Stimulated activated CD8-positive, alpha-beta memory T cell treated with anti-CD3 and anti-CD28 coated beads, Interleukin-7, amount 100 ng/mL, for 1 hour (primary cell): ENCODE results near the gene MYO16.

Experiments
- DNase-seq, 2 donors: peaks; one replicate each; pipeline ENCODE4 v3.0.0-alpha.2; 2020; ENCODE audit warnings: low read depth in 2 of 2

The MYO16 gene

DNA sequence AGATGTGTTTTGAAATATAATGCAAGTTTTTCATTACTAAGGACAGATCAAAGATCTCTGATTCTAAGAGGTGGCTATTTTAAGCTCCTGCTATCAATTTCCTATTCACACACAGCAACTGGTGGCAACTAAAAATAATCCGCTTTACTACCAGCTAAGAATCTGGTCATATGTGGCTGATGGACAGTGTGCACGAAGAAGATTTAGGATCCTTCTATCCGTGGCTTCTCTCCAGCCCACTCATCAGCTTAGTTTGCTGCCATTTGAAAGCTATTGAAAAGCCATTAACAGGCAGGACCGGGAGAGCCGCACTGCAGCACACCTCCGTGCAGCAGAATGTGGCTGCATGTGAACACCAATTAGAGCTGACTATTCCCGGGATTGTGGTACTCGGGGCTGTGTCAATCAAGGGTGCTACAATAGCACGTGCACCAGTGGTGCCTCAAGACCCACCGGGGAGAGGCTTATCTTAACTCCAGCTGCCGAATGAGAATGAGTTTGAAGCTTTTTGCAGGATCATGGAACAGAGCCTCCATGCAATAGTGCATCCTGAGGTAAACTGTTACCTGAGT is at the start of gene MYO16:
TSS of gene MYO16 (plus strand) at position 431 of the 572 bp plus-strand sequence. CDS start 234 bp downstream, outside the sequence.
- DNase-seq = no peak

DNA sequence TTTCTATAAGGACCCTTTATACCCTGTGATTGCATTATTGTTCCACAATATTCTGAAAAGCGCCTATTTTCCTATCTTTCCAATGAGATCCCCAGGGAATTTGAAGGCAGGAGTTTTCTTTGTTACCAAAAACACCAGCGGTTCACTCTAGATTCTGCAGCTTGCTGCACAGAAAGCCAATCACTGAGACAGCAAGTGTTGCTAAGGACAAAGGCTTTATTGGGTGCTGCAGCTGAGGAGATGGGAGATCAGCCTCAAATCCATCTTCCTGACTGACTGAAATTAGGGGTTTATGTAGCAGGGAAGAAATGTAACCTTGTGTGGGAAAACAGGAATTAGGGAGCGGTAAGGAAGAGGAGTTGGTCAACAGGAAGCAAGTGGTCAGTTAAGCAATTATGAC is 42.6 kb upstream of the MYO16 start:
- no peak for DNase-seq

- DNase-seq = no peak
Measured at GRCh38 chr13:108588516-108588915, 40.9 kb upstream of the MYO16 start.

GRCh38 chr13:108594153-108594552 is 35.3 kb upstream of the MYO16 start:
- no peak for DNase-seq

- DNase-seq = no peak
Measured at GRCh38 chr13:108595436-108596274, 33.8 kb upstream of the MYO16 start.

- no peak for DNase-seq
Measured at GRCh38 chr13:108597943-108598342, 31.5 kb upstream of the MYO16 start.

DNA sequence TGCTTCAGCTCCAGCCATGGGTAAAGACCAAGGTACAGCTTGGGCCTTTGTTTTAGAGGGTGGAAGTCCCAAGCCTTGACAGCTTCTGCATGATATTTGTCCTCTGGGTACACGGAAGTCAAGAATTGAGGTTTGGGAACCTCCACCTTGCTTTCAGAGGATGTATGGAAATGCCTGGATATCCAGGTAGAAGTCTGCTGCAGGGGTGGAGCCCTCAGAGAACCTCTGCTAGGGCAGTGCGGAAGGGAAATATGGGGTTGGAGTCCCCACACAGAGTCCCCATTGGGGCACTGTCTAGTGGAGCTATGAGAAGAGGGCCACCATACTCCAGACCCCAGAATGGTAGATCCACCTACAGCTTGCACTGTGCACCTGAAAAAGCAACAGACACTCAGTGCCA is 23.0 kb upstream of the MYO16 start:
- DNase-seq = no peak

DNA sequence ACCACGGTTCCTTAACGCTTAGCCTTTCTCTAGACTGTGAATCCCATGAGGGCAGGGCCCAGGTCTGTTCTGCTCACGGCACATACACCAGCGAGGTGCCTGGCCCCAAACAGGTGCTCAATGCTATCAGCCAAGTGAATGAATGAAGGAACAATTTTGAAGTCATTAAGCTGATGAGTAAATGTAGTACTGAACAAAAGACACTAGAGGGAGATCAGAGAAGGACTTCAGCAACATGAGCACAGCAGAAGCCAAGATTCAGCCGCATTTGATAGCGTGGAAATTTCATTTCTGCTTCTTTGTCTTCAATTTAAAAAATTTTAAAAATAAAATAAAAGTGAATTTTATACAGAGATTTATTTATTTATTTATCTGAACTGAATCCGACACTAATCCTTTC is 20.1 kb upstream of the MYO16 start:
- DNase-seq = no peak

- no peak for DNase-seq
Measured at GRCh38 chr13:108610507-108610906, 18.9 kb upstream of the MYO16 start.

GRCh38 chr13:108615241-108615640 is 14.2 kb upstream of the MYO16 start:
- no peak for DNase-seq

DNA sequence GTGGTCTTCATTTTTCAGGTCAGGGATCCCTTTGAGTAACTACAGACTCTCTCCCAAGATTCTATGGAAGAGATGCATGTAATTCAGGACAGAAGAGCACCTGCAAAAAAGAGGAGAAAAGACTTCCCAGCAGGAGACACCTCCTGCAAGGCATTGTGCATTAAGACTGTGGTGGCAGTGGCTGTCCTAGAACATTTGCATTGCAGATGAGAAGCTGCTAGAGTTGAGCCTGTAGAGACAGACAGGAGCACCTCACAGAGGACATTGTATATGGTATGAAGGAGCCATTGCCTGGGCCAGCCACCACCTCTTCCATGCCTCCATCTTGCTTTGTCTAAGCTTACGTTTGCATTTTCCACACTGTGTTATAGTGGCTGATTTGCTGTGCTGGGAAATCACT is 11.2 kb upstream of the MYO16 start:
- DNase-seq = no peak

- no peak for DNase-seq
Measured at GRCh38 chr13:108621462-108621861, 7.9 kb upstream of the MYO16 start.

- DNase-seq = no peak
Measured at GRCh38 chr13:108624108-108624507, 5.3 kb upstream of the MYO16 start.

DNA sequence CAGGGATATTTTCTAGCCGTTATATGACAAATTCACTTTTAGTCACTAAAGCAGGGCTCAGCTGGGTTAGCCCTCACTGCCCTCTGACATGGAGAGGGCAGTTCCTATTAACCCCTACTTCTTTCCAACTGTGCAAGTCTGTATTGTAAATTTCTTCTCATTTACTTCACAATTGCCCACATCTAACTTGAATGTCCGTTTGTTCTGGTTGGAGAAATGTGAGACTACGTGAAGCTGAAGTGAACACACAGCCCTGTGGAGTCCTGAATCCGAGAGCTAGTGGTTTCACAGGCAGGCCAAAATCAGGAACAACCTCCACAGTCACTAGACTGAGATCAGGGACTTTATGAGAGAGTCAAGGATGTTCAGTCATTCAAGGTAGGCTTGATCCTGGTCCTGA is 4.4 kb upstream of the MYO16 start:
- no peak for DNase-seq

- no peak for DNase-seq
Measured at GRCh38 chr13:108629988-108630387, 577 bp downstream of the MYO16 start.

- DNase-seq = no peak
Measured at GRCh38 chr13:108632649-108633167, 3.3 kb downstream of the MYO16 start.

- DNase-seq = no peak
Measured at GRCh38 chr13:108638901-108639300, 9.5 kb downstream of the MYO16 start.

DNA sequence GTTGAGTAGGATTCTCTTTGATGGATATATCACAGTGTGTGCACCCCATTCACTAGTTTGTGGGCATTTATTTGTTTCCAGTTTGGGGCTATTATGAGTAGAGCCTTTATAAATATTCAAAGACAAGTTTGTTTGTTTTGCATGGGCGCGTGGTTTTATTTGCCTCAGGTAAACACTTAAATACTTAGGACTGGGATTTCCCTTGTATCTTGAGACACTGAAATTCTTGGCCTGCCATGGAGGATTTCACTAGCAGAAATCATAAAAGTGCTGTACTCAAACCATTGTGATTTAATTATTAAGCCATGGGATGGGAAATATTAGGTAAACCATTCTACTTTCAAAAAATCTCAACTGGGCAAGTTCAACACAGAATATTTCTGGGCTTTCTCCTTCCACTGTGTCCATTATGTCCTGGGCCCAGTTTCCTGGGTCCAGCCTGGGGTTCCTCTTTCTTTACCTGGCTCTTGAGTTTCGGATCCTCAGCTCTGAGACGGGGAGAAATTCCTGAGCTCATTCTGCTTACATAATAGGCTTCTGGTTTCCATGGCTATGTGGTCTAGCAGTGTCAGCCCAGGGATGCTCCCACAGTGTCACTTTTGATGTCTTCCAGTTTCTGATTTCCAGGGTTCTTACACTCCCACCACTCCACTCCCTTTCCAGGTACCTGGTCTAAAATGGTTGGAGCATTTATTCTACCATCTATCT is 14.4 kb downstream of the MYO16 start:
- no peak for DNase-seq

DNA sequence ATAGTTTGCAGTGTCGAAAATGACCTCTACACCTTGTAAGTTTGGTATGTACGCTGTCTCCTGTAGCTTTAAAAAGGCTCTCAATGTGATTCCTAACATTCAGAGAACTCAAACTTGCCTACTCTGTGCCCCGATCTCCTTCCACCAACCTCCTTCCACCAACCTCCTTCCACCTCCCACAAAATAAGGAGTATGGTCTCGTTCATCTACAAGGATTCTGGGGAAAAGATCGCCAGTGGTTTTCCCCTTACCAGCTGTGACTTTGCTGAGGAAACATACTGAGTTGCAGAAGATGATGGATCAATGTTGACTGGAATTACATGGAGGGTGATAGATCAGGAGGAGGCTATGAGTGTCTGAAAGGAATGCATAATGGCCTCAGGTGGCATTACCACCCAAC is 16.0 kb downstream of the MYO16 start:
- DNase-seq = no peak

GRCh38 chr13:108650271-108650670 is 20.9 kb downstream of the MYO16 start:
- DNase-seq = no peak

DNA sequence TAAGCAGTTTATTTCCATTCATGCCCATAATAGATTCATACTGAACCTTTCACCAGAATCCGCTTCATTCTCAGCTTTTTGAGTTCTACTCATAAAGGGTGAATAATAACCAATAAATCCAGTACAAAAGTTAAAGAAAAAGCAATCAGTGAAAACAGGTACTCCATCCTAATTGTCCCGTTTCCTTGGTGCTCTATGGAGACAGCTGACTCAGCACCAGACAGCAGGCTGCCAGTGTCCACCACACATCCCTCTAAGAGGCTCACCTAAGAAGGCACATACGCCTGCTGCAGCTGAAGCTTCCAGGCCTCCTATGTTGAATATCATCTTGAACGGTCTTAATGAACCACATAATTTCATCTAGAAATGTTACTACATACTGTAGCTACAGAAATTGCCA is 27.3 kb downstream of the MYO16 start:
- no peak for DNase-seq

DNA sequence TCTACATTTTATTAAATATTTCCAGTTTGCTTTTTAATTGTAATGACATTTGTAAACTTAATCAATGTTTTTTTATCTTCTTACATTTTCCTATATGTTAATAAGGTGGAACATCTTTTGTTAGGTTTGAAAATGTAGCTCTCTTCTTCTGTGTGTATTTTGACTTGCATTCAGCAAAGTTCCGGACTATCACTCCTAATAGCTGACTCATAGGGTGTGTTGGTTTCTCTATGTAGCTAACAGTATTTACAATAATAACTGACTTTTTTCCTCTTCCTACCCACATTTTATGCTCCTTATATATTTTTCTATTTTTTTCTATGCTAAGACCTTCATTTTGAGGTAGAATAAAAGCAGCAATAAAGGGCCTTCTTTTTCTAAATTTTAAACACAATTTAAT is 28.1 kb downstream of the MYO16 start:
- no peak for DNase-seq

DNA sequence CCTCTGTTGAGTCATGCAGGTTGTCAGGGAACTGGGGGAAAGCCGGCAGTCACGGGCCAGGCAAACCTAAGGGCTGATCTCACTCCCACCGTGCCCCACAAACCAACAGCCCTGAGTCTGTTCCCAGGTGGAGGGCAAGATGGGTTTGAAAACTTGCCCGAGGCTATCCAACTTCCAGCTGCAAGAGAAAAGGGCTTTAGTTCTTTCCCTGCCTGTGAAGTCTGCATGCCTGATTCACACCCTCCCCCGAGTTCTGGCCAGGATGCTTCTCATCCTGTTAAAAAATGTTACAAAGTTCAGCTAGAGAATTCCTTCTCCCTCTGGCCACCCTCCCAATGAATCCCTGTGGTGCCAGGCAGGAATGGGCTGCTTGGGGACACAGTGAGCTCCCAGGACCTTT is 33.1 kb downstream of the MYO16 start:
- no peak for DNase-seq
